ENCODE results near the gene PRX.

The PRX gene

DNA sequence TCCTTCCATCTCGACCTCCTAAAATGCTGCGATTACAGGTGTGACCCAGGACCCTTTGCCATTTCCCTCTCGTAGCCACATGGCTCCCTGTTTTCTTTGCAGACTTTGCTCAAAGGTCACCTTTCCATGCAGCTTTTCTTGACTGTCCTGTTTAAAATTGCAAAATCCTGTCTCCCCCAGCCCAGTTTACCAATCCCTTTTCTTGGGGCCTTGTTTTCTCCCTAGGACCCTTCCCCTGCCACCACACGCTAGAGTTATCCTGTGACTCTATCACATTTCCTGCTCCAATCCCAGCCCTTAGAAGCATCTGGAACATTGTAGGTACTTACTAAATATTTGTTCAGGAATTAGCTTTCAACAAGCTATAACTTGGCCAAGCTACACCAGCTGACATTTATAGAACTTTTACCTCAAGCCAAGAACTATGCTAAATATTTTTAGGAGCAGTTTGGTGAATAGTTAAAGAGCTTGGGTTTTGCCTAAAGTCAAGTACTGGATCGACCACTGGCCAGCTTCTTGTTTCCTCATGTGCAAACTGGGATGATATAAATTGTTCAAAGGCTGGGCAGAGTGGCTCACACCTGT lies 40.1 kb upstream of the PRX start:
- no peak for DNase-seq (ENCODE audit: low spot score)
- TF ChIP-seq, protein P1, sequence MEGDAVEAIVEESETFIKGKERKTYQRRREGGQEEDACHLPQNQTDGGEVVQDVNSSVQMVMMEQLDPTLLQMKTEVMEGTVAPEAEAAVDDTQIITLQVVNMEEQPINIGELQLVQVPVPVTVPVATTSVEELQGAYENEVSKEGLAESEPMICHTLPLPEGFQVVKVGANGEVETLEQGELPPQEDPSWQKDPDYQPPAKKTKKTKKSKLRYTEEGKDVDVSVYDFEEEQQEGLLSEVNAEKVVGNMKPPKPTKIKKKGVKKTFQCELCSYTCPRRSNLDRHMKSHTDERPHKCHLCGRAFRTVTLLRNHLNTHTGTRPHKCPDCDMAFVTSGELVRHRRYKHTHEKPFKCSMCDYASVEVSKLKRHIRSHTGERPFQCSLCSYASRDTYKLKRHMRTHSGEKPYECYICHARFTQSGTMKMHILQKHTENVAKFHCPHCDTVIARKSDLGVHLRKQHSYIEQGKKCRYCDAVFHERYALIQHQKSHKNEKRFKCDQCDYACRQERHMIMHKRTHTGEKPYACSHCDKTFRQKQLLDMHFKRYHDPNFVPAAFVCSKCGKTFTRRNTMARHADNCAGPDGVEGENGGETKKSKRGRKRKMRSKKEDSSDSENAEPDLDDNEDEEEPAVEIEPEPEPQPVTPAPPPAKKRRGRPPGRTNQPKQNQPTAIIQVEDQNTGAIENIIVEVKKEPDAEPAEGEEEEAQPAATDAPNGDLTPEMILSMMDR (IDR thresholded peaks at IDR 0.05; ENCODE audit: borderline replicate concordance, control extremely low read depth, extremely low read depth, insufficient read depth, missing control alignments): no peak
- in situ Hi-C loops (cut with MboI; ENCODE audit: low sequenced_read_pairs, unreplicated experiment): no loop called here

DNA sequence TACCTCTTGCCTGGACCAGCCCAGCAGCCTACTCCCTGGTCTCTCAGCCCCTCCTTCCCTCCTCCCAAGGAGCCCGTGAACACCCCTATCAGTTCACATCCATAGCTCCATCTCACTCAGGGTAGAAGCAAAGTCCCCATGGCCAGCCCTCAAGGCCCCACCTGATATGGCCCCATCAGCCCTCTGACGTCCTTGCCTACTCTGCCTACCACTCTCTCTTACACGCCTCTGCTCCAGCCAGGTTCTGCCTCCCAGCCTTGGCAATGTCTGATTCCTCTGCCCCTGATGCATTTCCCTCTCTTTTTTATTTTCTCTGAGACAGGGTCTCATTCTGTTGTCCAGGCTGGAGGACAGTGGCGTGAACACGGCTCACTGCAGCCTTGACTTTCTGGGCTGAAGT lies 38.8 kb upstream of the PRX start:
- TF ChIP-seq, protein P1 (IDR thresholded peaks at IDR 0.05; ENCODE audit: borderline replicate concordance, control extremely low read depth, extremely low read depth, insufficient read depth, missing control alignments): no peak
- no peak for DNase-seq (ENCODE audit: low spot score)
- in situ Hi-C loops (cut with MboI; ENCODE audit: low sequenced_read_pairs, unreplicated experiment): no loop called here

DNA sequence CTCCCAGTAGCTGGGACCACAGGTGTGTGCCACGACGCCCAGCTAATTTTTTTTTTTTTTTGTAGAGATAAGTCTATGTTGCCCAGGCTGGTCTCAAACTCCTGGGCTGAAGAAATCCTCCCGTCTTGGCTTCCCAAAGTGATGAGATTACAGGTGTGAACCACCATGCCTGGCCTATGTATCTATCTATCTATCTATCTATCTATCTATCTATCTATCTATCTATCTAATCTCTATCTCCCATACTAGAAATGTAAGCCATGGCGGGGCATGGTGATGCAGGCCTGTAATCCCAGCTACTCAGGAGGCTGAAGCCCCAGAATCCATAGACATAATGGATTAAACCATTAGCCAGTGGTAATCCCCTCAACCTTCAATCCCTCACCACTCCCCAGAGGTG lies 37.5 kb upstream of the PRX start:
- TF ChIP-seq, protein P1 (IDR thresholded peaks at IDR 0.05; ENCODE audit: borderline replicate concordance, control extremely low read depth, extremely low read depth, insufficient read depth, missing control alignments): no peak
- in situ Hi-C loops (cut with MboI; ENCODE audit: low sequenced_read_pairs, unreplicated experiment): no loop called here
- no peak for DNase-seq (ENCODE audit: low spot score)

DNA sequence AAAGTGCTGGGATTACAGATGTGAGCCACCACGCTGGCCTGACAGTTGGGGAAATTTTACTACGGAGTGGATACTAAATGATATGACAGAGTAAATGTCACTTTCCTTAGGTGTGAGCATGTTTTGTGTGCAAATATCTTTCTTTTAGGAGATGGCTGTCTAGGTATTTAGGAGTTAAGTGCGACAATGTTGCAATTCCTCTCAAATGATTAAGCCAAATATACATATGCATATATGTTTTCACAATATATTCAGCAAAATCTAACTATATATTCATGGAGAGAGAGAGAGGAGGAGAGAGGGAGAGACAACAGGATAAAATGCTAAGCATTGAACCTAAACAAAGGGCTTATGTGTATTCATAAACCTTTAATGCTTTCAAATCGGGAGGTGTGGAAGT lies 36.3 kb upstream of the PRX start:
- in situ Hi-C loops (cut with MboI; ENCODE audit: low sequenced_read_pairs, unreplicated experiment): no loop called here
- no peak for DNase-seq (ENCODE audit: low spot score)
- TF ChIP-seq, protein P1 (IDR thresholded peaks at IDR 0.05; ENCODE audit: borderline replicate concordance, control extremely low read depth, extremely low read depth, insufficient read depth, missing control alignments): no peak

DNA sequence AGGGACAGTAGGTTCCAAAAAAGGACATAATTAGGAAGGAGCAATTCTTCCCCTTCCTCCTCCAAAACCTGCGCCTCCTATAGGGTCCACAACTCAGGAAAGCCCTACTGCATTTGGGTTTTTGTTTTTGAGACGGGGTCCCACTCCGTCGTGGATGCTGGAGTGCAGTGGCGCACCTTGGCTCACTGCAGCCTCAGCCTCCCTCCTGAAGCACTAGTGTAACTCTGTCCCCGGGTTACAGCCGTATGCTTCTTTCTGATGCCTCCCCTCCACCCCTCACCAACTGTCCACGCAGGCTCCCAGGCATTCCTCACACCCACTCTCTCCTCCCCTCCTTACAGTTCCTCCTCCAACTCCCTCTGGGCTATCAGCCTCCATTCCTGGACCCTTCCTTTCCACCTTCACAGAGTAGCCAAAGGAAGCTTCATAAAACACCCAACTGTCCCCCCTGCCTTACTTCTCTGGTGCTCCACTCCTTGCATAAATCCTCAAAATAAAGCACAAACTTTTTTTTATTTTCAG lies 33.1 kb upstream of the PRX start:
- in situ Hi-C loops (cut with MboI; ENCODE audit: low sequenced_read_pairs, unreplicated experiment): no loop called here
- no peak for DNase-seq (ENCODE audit: low spot score)
- TF ChIP-seq, protein P1 (IDR thresholded peaks at IDR 0.05; ENCODE audit: borderline replicate concordance, control extremely low read depth, extremely low read depth, insufficient read depth, missing control alignments): no peak

DNA sequence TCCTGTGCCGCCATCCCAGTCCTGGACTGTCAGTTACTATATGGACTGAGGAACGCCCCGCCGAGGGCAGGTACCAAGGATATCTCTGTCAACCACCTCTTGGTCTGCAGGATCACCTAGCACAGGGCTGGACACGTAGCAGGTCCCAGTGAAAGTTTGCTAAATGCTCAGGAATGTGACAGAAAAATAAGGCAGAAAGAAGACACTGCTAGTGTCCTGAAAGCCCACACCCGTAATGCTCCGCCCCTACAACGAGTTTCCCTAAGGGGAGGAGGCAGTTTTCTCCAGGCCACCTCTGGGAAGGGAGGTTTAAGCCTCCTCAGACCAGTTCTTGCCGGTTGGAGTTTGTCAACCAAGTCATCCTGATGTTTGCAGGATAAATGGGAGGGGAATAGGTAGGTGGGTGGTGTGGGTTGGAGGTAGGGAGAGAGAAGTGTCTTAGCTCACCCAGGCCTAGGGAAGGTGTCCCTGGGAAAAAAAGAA lies 32.6 kb upstream of the PRX start:
- TF ChIP-seq, protein P1 (IDR thresholded peaks at IDR 0.05; ENCODE audit: borderline replicate concordance, control extremely low read depth, extremely low read depth, insufficient read depth, missing control alignments): no peak
- in situ Hi-C loops (cut with MboI; ENCODE audit: low sequenced_read_pairs, unreplicated experiment): no loop called here
- no peak for DNase-seq (ENCODE audit: low spot score)
